Activated CD4-positive, alpha-beta T cell treated with anti-CD3 and anti-CD28 coated beads, Interleukin-2, amount 50 U/mL, for 1 hour (primary cell): ENCODE results near the gene ARID4B.
"Not testable (repeated sequence)": the region's sequence is repeated elsewhere in the genome, so short reads cannot be mapped to it uniquely, and the experiment has no call there.

Experiments
- DNase-seq: peaks from one replicate; pipeline ENCODE4 v3.0.0-alpha.2; 2020

ARID4B gene

DNA sequence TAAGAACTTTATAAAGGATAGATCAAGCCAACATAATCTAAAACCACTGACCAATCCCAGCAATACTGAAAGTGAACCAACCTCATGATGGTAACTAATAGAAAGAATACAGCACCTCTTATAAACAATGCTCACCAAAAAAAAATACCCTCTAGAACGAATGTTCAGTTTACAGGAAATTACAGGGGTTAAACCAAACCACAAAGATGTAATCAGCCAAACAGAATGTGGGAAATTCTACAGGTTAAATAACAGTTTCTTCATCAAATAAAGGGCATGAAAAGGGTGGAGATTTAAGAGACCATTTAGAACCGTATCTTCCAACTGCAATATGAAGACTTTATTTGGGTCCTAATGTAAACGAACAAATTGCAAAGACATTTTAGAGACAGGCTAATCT lies 30.4 kb downstream of the ARID4B start:
- DNase-seq = no peak

DNA sequence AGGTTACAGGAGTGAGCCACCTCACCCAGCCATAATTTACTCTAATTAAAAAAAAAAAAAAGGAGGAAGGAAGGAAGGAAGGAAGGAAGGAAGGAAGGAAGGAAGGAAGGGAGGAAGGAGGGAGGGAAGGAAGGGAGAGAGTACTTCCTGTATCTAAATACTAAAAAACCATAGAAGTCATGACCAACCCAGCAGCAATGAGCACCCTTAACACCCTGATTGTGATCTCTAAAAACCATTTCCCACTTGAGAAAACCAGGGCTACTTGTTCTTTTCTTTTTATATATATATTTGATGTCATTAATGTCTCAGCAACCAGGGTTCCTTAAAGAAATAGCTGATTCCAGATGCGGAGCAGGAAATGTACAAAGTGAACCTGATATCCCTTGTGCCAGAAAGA lies 31.2 kb downstream of the ARID4B start:
- DNase-seq = no peak

DNA sequence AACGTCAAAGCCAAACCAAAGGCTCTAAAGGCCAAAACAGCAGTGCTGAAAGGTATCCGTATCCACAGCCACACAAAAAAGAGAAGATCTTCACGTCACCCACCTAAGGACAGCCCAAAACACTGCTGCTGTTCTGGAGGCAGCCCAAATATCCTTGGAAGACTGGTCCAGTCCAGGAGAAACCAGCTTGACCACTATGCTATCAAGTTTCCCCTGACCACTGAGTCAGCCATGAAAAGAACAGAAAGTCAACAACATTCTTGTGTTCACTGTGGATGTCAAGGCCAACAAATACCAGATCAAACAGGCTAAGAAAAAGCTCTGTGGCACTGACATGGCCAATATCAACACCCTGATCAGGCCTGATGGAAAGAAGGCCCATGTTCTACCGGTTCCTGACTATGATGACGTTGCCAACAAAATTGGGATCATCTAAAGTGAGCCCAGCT lies 32.1 kb downstream of the ARID4B start:
- DNase-seq = no peak

DNA sequence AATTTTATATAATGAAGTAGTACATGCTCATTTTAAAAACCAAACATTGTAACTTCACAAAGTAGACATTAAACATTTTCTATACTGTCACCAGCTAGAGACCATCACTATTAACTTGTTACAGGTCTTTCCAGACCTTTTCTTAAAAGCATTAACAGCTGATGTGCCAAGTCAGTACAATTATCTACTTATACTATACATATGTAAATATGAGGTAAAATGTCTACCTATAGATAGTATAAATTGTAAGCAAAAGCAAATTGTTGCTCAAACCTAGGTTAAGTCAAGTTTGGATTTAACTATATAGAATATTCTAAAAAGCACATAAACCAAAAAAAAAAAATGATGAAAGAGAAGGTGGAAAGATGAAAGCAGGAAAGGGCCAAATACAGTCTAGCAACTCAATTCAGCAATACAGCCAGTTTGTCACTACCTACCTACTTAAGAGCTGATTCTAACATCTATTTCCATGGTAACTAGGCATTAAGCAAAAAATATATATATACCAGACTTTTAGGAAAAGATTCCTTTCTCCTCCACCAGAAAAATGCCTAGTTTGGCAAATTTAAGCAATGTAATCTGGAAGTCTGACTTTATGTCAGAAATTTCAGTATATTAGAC lies 34.5 kb downstream of the ARID4B start:
- no peak for DNase-seq

DNA sequence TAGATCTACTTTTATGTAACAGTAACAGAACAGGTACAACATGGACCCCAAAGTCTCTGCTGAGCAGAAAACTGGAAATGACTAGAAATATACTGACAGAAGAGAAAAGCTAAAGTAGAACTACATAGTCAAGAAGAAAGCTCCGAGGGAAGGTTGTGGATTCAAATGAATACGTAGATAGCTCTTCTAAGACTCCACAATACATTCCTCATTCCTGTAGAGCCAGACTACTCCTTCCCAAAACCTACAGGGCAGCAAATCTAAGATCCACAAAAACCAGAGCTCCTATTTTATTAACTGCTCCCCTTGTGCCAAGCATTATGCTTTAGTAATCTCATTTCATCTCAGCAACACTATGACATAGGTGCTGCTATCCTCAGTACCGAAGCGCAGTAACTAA lies 35.2 kb downstream of the ARID4B start:
- no peak for DNase-seq

DNA sequence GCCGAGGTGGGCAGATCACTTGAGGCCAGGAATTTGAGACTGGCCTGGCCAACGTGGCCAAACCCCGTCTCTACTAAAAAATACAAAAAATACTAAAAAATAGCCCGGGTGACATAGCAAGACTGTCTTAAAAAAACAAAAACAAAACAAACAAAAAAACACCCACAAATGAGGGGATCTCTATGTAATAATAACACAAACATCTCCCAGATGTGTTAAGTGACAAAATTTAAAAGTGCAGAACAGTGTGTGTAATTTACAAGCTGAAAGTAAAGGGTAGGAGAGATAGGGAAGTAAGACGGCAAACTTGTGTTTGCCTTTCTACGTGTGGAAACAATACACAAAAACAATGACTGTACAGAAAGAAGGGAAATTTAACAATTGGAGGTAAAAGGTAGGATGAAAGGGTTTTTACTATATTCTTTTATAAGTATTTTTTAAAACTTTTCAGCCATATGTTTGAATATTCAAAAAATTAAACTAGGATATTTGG lies 36.3 kb downstream of the ARID4B start:
- DNase-seq = no peak

DNA sequence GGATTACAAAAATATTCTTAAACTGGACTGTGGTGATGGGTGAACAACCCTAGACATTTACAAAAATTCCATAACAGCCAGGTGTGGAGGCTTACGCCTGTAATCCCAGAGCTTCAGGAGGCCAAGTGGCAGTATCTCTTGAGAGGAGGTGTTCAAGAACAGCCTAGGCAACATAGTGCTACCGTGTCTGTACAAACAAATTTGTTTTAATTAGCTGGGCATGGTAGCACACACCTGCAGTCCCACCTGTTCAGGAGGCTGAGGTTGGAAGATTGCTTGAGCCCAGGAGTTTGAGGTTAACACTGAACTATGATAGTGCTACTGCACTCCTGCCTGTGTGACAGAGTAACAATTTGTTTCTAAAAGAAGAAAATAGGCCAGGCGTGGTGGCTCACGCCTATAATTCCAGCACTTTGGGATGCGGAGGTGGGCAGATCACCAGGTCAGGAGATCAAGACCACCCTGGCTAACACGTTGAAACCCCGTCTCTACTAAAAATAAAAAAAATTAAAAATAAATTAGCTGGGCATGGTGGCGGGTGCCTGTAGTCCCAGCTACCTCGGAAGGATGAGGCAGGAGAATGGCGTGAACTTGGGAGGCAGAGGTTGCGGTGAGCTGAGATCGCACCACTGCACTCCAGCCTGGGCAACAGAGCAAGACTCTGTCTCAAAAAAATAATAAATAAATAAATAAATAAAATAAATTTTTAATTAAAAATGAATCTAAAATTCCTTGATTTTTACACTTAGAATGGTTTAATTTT lies 37.1 kb downstream of the ARID4B start:
- no peak for DNase-seq

DNA sequence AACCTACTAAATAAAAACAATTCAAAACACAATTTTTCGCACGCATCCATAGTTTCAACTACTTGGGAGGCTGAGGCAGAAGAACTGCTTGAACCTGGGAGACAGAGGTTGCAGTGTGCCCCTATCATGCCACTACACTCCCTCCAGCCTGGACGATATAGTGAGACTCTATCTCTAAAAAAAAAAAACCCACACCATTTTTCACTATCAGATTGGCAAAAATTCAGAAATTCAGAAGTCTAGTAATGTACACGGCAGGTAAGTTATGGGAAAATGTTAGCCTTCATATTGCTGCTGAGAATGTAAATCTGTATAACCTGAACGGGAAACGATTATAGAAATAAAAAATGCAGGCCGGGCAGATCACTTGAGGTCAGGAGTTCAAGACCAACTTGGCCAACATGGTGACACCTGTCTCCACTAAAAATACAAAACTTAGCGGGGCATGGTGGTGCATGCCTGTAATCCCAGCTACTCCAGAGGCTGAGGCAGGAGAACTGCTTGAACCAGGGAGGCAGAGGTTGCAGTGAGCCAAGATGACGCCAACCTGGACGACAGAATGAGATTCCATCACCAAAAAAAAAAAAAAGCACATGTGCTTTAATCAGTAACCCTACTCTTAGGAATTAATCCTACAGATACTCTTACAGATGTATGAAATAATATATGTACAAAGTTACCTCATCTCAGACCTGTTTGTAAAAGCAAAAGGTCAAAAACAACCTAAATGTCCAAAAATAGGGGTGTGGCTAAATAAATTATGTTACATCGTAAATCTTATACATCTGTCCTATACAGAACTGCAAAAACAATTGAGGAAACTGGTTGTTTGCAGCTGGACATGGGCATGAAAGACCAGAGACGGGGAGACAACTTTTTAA lies 37.9 kb downstream of the ARID4B start:
- no peak for DNase-seq

DNA sequence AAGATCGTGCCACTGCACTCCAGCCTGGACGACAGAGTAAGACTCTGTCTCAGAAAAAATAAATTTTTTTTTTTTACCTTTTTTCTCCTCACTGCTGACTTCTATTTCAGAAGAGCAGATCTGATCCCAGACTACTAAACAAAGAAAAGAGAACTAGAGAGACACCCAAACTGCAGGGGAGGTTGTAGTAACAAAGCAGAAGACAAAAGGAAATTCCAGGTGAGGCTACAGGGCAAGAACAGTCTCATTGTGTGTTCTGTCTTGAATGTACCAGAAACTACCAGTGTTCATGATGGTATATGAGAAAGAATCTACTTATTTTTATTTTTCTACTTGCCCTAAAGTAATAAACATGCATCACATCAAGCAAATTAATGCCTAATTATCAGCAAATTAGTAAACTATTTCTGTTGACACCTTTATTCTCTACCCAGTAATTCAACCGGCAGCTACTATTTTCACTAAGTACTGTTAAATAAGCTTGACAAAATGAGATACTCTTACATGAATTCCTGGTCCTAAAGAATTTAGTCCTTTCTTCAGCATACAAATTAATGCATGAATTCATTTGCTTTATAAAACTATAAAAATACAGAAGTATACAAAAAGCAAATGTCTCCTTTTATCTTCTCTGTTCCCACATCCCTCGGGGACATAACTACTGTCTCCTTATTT lies 40.6 kb downstream of the ARID4B start:
- no peak for DNase-seq

DNA sequence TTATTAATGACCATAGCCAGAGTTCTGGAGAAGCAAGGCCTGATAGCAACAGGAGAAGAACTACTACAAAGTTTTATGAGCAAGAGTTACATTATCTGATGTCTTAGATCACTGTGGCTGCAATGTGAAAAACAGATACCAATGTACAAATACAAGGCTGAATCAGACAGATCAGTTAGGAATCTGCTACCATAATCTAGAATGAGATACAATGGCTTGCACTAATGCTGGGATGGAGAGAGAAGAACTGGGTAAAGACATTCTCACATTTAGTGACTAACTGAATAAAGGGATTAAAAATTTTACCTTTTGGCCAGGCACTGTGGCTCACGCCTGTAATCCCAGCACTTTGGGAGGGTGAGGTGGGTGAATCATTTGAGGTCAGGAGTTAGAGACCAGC lies 41.3 kb downstream of the ARID4B start:
- DNase-seq = no peak

DNA sequence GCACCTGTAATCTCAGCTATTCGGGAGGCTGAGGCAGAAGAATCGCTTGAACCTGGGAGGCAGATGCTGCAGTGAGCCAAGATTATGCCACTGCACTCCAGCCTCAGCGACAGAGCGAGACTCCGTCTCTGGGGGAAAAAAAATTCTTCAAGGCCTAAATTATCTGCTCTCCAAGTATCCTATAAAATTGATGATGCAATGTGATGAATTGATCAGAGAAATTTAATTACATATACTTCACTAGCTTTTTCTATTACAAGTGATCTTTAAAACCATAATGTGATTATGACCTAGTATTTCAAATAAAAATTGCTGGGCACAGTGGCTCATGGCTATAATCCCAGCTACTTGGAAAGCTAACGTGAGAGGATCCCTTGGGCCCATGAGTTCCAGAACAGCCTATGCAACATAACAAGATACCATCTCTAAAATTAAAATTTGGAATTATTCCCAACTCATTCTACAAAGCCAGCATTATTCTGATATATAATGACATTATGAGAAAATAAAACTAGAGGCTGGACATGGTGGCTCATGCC lies 43.7 kb downstream of the ARID4B start:
- no peak for DNase-seq

DNA sequence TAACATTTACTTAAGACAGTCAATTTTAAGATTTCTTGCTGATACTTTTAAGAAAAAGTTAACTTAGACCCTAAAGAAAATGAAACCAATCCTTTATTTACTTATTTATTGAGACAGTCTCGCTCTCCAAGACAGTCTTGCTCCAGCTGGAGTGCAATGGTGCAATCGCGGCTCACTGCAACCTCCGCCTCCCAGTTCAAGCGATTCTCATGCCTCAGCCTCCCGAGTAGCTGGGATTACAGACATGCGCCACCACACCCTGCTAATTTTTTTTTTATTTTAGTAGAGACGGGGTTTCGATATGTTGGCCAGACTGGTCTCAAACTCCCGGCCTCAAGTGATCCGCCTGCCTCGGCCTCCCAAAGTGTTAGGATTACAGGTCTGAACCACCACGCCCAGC lies 44.3 kb downstream of the ARID4B start:
- DNase-seq = not testable (repeated sequence)

DNA sequence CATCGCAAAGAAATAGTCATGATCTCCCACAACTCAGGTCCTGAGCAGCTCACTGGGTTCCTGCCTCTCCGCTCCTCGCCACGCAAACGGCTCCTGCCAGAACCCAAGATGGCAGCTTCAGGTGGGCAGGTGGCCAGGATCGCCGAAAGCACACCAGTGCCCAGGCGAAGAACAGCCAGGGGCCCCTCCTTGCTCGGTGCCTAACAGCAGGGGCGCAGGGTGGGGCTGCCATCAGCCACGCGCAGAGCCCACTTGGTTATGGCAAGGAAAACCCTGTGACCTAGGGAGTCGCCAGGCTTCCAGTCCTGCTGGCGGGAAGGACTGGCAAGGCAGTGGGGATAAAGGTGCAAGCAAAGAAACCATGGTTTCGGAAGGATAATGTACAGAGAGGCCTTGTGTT lies 47.5 kb downstream of the ARID4B start:
- DNase-seq = no peak

DNA sequence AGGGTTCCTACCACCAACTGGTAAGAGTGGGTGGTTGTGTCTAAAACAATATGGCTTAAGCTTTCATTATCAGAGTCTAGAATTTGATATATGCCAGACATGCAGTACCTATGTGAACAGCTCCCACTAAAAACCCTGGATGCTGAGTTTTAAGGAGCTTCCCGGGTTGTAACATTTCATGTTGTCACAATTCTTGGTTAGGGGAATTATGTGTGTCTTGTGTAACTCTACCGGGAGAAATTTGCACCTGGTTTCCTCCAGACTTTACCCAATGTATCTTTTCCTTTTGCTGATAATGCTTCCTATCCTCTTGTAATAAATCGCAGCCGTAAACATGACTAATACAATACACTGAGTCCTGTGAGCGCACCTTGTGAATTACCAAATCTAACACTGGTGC lies 48.3 kb downstream of the ARID4B start:
- no peak for DNase-seq

DNA sequence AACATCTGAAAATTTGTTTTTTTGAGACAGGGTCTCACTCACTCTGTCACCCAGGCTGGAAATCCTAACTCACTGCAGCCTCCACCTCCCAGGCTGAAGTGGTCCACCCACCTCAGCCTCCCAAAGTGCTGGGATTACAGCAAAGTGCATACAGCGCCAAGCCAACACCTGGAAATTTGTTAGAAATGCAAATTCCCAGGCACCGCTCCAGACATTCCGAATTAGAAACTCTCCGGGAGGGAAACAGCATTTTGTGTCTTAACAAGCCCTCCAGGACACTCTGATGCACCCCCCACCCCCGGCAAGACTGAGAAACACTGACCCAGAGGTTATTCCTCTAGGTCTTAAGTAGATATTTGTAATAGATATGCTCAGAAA lies 49.1 kb downstream of the ARID4B start:
- DNase-seq = no peak

DNA sequence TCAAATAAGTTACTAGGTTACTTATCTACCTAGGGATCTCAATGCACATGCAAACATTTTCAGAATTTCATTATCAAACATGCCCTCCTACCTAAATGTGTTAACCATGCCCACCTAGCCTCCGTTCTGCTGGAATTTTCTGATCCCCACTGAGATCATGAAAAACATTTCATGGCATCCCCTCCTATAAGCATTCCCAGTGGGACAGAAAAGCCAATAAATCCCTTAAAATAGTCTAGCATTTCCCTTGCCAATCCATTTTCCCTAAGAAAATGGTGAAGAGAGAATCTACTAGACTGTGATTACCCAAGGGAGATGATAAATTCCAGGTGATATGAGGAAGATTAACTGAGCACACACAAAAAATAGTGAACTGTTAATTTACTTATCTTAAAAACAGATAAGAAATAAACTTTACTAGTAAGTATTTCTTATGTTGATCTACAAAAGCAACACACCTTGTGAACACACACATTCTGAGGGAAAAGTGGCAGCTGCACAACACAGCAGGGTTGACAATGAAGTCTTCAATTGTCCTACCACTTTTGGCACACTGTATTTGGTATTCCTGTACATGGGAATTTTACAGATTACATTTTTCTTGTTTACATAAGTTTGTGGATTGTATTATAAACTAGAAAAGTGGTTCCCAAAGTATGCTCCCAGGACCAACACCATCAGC lies 49.6 kb downstream of the ARID4B start:
- no peak for DNase-seq

DNA sequence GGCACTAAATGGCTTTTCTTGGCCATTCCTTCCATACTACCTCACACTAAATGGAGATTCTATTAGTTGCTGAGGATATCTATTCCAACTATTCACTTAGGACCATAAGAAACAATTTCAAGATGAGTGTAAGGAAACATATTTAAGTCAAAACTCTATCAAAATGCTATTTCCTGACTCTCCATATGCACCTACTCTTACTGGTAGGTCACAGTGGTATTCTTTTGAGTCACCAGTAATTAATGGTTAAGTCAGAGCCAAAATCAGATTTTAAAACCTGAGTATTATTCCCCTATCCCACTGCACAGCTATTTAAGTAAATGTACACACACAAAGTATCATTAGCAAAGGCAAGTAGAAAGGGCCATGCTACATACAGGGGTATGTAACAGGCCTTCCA lies 50.3 kb downstream of the ARID4B start:
- DNase-seq = no peak

DNA sequence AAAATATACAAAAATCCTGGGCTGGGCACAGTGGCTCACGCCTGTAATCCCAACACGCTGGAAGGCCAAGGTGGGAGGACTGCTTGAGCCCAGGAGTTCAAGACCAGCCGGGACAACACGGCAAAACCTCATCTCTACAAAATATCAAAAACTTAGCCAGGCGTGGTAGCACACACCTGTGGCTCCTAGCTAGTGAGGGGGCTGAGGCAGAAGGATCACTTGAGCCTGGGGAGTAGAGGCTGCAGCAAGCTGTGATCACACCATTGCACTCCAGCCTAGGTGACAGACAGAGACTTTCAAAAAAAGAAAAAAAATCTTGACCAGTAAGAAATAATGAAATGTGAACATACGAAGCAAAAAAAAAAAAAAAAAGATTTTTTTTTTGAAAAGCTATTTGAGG lies 52.1 kb downstream of the ARID4B start:
- DNase-seq = no peak

DNA sequence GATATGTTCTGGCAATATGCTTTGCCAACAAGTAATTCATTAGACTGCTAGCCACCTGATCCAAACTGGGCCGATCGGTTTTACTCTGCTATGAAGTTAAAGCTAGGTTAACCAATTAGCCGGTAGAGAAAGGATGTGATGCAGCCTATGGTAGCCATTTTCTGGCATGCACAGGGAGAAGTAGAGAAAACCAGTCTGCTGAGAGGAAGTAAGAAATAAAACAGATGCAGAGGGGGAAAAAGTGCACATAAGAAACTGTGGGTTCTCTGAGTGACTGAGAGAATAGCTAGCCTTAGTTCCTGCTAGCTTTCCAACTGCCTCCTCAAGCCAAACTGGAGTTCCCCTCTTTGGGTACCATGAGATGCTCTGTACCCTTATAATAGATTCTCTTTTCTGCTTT lies 52.8 kb downstream of the ARID4B start:
- no peak for DNase-seq

DNA sequence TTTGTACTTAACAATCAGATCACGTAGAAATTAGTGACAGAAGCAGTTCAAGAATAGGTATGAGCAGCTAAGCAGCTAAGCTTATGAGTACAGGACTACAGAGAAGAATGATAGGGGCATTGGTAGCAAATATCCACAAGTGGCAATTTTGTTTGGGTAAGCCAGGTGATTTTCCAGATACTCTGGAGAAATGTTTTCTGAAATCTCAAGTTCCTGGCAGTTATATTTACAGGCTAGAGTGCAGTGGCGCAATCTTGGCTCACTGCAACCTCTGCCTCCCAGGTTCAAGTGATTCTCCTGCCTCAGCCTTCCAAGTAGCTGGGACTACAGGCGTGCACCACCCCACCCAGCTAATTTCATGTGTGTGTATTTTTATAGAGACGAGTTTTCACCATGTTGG lies 55.1 kb downstream of the ARID4B start:
- DNase-seq = no peak

DNA sequence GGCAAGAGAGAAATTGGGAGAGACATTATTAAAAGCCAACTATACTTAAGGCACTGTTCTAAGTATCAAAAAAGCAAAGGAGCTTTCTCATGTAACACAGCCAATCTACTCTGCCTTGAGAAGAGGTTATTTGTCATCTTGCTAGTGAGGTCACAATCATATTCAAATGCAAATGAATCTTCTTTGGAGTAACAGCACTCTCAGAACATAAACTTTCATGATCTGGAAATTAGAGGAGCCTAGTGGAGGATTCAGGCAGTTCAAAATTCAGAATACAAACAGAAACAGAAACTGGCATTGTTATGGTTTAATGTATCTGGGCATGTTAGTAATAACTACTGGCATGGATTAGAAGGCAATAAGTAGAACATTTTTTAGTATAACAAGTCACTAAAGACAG lies 57.4 kb downstream of the ARID4B start:
- DNase-seq = no peak

DNA sequence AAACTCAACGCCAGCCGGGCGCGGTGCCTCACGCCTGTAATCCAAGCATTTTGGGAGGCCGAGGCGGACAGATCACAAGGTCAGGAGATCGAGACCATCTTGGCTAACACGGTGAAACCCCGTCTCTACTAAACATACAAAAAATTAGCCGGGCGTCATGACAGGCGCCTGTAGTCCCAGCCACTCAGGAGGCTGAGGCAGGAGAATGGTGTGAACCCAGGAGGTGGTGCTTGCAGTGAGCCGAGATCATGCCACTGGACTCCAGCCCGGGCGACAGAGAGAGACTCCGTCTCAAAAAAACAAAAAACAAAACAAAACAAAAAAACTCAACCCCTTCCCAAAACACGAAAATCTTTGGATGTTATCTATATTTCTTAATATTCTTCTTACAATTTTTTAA lies 58.0 kb downstream of the ARID4B start:
- not testable (repeated sequence) for DNase-seq
